Cardiac muscle cell (in vitro differentiated cells and primary cell): Measurements from ENCODE around the gene SLC25A39. TPM values are rescaled to one million over a fixed set of nuclear protein-coding genes. Genes with fewer than 3 reads are reported as not detected.

Experiments used
- DNase-seq, 2 donors: peaks; one replicate each; pipeline versions ENCODE4 v3.0.0 to v3.0.0-alpha.2; 2010 to 2017; ENCODE audit warnings: low read depth in 1 of 2, low spot score in 1 of 2
- H3K27ac ChIP-seq: fragments of 200-600 bp; sonication (generic); 2 replicates; pipeline ENCODE4 v1.5.1; 2016
- H3K27me3 ChIP-seq: fragments of 200-600 bp; sonication (generic); 2 replicates; pipeline ENCODE4 v1.6.0; 2016; ENCODE audit warnings: control low read depth
- H3K36me3 ChIP-seq: fragments of 200-600 bp; sonication (generic); 2 replicates; pipeline ENCODE4 v1.5.1; 2016; ENCODE audit warnings: control low read depth
- H3K4me1 ChIP-seq: fragments of 200-600 bp; sonication (generic); 2 replicates; pipeline ENCODE4 v1.8.1; 2017; ENCODE audit warnings: low read depth, mild to moderate bottlenecking, mixed run types
- H3K4me3 ChIP-seq: fragments of 200-600 bp; sonication (generic); 2 replicates; pipeline ENCODE4 v1.5.1; 2016; ENCODE audit warnings: mild to moderate bottlenecking
- H3K9me3 ChIP-seq: fragments of 200-600 bp; sonication (generic); 2 replicates; pipeline ENCODE4 v1.5.1; 2017; ENCODE audit warnings: low read depth, mild to moderate bottlenecking, control low read depth
- polyA plus RNA-seq: library from polyadenylated mRNA; unstranded; fragments of >200 nt; fragmentation: Nextera tagmentation; extraction: Ambion mirVana; gene quantifications from 2 replicates; pipeline ENCODE4 v1.2.1, GENCODE V29; 2016
- total RNA-seq: library from RNA; depleted of rRNA; stranded (reverse); fragments of >200 nt; gene quantifications from 2 replicates; pipeline ENCODE4 v1.2.3, GENCODE V29; 2016
- TF ChIP-seq, protein P1 (sequence below): IDR thresholded peaks from 2 replicates; pipeline ENCODE4 v1.5.1; 2012; ENCODE audit warnings: low read depth, mild to moderate bottlenecking, low read length

SLC25A39 gene
- total and polyA plus RNA-seq, 2 experiments from 2014 or later = 228 to 284 TPM

- Histone ChIP-seq H3K4me3 (no peak overlapping the region), H3K27me3 (peaks cover 6% of the 10 kb centered on the region), H3K27ac (no peak overlapping the region), H3K9me3 (no peaks in the 10 kb centered on the region), H3K4me1 (peaks cover 30% of the 10 kb centered on the region), H3K36me3 (no peaks in the 10 kb centered on the region)
- no peak for DNase-seq
- TF ChIP-seq, protein P1, sequence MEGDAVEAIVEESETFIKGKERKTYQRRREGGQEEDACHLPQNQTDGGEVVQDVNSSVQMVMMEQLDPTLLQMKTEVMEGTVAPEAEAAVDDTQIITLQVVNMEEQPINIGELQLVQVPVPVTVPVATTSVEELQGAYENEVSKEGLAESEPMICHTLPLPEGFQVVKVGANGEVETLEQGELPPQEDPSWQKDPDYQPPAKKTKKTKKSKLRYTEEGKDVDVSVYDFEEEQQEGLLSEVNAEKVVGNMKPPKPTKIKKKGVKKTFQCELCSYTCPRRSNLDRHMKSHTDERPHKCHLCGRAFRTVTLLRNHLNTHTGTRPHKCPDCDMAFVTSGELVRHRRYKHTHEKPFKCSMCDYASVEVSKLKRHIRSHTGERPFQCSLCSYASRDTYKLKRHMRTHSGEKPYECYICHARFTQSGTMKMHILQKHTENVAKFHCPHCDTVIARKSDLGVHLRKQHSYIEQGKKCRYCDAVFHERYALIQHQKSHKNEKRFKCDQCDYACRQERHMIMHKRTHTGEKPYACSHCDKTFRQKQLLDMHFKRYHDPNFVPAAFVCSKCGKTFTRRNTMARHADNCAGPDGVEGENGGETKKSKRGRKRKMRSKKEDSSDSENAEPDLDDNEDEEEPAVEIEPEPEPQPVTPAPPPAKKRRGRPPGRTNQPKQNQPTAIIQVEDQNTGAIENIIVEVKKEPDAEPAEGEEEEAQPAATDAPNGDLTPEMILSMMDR = no peak
Observed at GRCh38 chr17:44360144-44360533, 35.5 kb upstream of the SLC25A39 start.

DNA sequence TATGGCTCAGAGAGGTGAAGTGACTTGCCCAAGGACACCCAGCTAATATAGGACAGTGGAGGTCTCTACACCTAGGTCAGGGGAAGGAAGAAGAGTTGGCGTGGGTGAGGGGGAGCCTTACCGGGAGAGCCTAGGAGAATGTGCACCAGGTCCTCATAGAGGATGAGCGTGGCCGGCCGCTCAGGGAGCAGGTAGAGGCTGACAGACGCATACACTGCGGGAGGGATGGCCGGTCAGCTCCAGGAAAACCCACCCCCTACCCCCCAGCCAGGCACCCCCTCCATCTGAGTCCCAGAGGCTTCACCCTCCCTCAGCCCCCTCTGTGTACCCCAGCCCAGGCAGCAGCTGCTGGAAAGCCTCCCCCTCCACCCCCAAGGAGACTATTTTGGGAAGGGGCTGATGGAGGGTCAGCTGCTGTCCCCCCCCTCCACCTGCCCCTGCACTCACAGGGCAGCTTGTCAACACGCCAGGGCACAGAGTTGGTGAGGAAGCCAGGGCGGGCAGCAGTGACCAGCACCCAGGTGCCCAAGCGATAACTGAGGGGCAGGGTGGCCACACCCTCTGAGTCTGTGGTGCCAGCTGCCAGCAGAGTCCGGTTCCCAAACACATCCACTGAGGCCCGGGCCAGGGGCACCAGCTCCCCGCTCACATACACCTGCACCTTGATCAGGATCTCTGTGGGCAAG is 35.0 kb upstream of the SLC25A39 start:
- Histone ChIP-seq H3K27me3 (peaks cover under 1% of the 10 kb centered on the region), H3K9me3 (no peaks in the 10 kb centered on the region), H3K4me3 (no peak overlapping the region), H3K27ac (no peak overlapping the region), H3K36me3 (no peaks in the 10 kb centered on the region), H3K4me1 (peaks cover 30% of the 10 kb centered on the region)
- DNase-seq = no peak
- TF ChIP-seq, protein P1 = no peak

DNA sequence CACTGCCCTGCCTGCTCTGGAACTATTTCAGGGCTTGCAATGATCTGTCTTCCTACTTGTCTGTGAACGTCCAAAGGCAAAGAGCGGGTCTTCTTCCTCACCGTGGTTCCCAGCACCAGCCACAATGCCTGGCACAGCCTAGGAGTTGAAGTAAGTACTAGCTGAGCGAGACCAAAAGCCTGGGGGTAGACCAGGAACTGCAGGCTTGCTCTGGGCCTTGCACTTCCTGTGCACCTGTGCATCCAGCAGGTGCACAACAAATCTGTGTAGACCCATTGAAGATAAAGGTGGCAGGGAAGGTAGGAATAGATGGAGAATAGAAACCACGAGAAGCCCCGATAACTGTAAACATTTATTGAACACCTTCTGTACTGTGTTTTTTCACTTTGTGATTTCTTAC is 34.4 kb upstream of the SLC25A39 start:
- DNase-seq = no peak
- Histone ChIP-seq H3K9me3 (no peaks in the 10 kb centered on the region), H3K4me1 (peaks cover 30% of the 10 kb centered on the region), H3K27me3 (no peaks in the 10 kb centered on the region), H3K36me3 (no peaks in the 10 kb centered on the region), H3K4me3 (no peak overlapping the region), H3K27ac (no peak overlapping the region)
- TF ChIP-seq, protein P1 = no peak

- TF ChIP-seq, protein P1 = no peak
- Histone ChIP-seq H3K27ac (no peak overlapping the region), H3K27me3 (no peaks in the 10 kb centered on the region), H3K4me3 (no peak overlapping the region), H3K4me1 (peaks cover 30% of the 10 kb centered on the region), H3K9me3 (no peaks in the 10 kb centered on the region), H3K36me3 (no peaks in the 10 kb centered on the region)
- no peak for DNase-seq
Observed at GRCh38 chr17:44358066-44358465, 33.4 kb upstream of the SLC25A39 start.

- no peaks in the 10 kb centered on the region for H3K9me3 ChIP-seq
- no peak overlapping the region for H3K27ac ChIP-seq
- H3K27me3 ChIP-seq = no peaks in the 10 kb centered on the region
- no peak overlapping the region for H3K4me3 ChIP-seq
- H3K36me3 ChIP-seq = no peaks in the 10 kb centered on the region
- peaks cover 14% of the 10 kb centered on the region for H3K4me1 ChIP-seq
- TF ChIP-seq, protein P1 = no peak
- DNase-seq = no peak
Observed at GRCh38 chr17:44356241-44356640, 31.6 kb upstream of the SLC25A39 start.
